ENCODE data around the gene LRRC8B. TPM values are rescaled to one million over a fixed set of nuclear protein-coding genes. Genes with fewer than 3 reads are reported as not detected.

LRRC8B gene
- total RNA-seq, 1 donor from 2014 or later = 17.7 TPM

- Mint-ChIP-seq H3K27ac (ENCODE audit: unreplicated experiment) (no peak overlapping the region), H3K27me3 (ENCODE audit: unreplicated experiment) (peaks cover 8% of the 10 kb centered on the region), H3K4me1 (ENCODE audit: low read depth, unreplicated experiment) (peaks cover 34% of the 10 kb centered on the region), H3K36me3 (ENCODE audit: unreplicated experiment) (peaks cover 3% of the 10 kb centered on the region), H3K9me3 (ENCODE audit: unreplicated experiment) (peaks cover 3% of the 10 kb centered on the region), H3K4me3 (ENCODE audit: unreplicated experiment) (no peak overlapping the region)
- TF ChIP-seq, protein P1, sequence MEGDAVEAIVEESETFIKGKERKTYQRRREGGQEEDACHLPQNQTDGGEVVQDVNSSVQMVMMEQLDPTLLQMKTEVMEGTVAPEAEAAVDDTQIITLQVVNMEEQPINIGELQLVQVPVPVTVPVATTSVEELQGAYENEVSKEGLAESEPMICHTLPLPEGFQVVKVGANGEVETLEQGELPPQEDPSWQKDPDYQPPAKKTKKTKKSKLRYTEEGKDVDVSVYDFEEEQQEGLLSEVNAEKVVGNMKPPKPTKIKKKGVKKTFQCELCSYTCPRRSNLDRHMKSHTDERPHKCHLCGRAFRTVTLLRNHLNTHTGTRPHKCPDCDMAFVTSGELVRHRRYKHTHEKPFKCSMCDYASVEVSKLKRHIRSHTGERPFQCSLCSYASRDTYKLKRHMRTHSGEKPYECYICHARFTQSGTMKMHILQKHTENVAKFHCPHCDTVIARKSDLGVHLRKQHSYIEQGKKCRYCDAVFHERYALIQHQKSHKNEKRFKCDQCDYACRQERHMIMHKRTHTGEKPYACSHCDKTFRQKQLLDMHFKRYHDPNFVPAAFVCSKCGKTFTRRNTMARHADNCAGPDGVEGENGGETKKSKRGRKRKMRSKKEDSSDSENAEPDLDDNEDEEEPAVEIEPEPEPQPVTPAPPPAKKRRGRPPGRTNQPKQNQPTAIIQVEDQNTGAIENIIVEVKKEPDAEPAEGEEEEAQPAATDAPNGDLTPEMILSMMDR (IDR thresholded peaks at IDR 0.05; ENCODE audit: partially characterized antibody, unreplicated experiment) = no peak
- DNase-seq = no peak
Observed at GRCh38 chr1:89606227-89606980, 81.8 kb downstream of the LRRC8B start.

DNA sequence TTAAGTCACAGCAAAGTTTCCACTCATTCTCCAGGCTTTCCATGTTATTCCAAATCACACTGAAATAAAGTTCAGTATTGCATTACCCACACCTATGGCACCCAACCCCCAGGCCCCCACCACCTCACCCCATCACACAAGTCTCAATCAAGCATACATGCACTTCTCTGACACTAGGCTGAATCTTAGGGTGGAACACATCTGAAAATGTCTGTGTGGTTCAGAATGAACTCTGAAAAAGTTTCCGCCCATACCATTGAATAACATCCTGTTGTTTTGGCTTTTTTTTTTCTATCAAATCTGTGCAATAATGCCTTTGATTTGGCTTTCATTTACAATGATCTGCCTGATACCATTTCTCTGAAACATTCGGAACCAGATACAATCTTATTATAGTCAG, 82.5 kb downstream of the LRRC8B start:
- Mint-ChIP-seq H3K4me3 (ENCODE audit: unreplicated experiment) (no peak overlapping the region), H3K9me3 (ENCODE audit: unreplicated experiment) (peaks cover 3% of the 10 kb centered on the region), H3K27me3 (ENCODE audit: unreplicated experiment) (peaks cover 8% of the 10 kb centered on the region), H3K36me3 (ENCODE audit: unreplicated experiment) (peaks cover 3% of the 10 kb centered on the region), H3K4me1 (ENCODE audit: low read depth, unreplicated experiment) (peaks cover 34% of the 10 kb centered on the region), H3K27ac (ENCODE audit: unreplicated experiment) (no peak overlapping the region)
- TF ChIP-seq, protein P1 (IDR thresholded peaks at IDR 0.05; ENCODE audit: partially characterized antibody, unreplicated experiment) = no peak
- no peak for DNase-seq

- H3K36me3 Mint-ChIP-seq (ENCODE audit: unreplicated experiment) = peaks cover 3% of the 10 kb centered on the region
- H3K27ac Mint-ChIP-seq (ENCODE audit: unreplicated experiment) = no peak overlapping the region
- H3K4me1 Mint-ChIP-seq (ENCODE audit: low read depth, unreplicated experiment) = peaks cover 32% of the 10 kb centered on the region
- peaks cover 3% of the 10 kb centered on the region for H3K9me3 Mint-ChIP-seq (ENCODE audit: unreplicated experiment)
- H3K4me3 Mint-ChIP-seq (ENCODE audit: unreplicated experiment) = no peak overlapping the region
- H3K27me3 Mint-ChIP-seq (ENCODE audit: unreplicated experiment) = peaks cover 8% of the 10 kb centered on the region
- TF ChIP-seq, protein P1 (IDR thresholded peaks at IDR 0.05; ENCODE audit: partially characterized antibody, unreplicated experiment) = no peak
- DNase-seq = no peak
Observed at GRCh38 chr1:89607586-89608318, 83.1 kb downstream of the LRRC8B start.

- DNase-seq = no peak
- no peak overlapping the region for H3K4me3 Mint-ChIP-seq (ENCODE audit: unreplicated experiment)
- peaks cover 29% of the 10 kb centered on the region for H3K4me1 Mint-ChIP-seq (ENCODE audit: low read depth, unreplicated experiment)
- no peak overlapping the region for H3K27ac Mint-ChIP-seq (ENCODE audit: unreplicated experiment)
- H3K27me3 Mint-ChIP-seq (ENCODE audit: unreplicated experiment) = peaks cover 8% of the 10 kb centered on the region
- H3K9me3 Mint-ChIP-seq (ENCODE audit: unreplicated experiment) = peaks cover 3% of the 10 kb centered on the region
- peaks cover 3% of the 10 kb centered on the region for H3K36me3 Mint-ChIP-seq (ENCODE audit: unreplicated experiment)
- TF ChIP-seq, protein P1 (IDR thresholded peaks at IDR 0.05; ENCODE audit: partially characterized antibody, unreplicated experiment) = no peak
Observed at GRCh38 chr1:89608319-89608983, 83.8 kb downstream of the LRRC8B start.

Measured in glutamatergic neuron (in vitro differentiated cells).